ENCODE results near the gene ELMO2.

ELMO2 gene

GRCh38 chr20:46367234-46367633 lies 39.2 kb downstream of the ELMO2 start:
- no peak for DNase-seq (ENCODE audit: low read depth in 2 of 2)

GRCh38 chr20:46366826-46367225 lies 39.6 kb downstream of the ELMO2 start:
- DNase-seq (ENCODE audit: low read depth in 2 of 2): no peak

GRCh38 chr20:46365487-46366220 lies 40.8 kb downstream of the ELMO2 start:
- DNase-seq (ENCODE audit: low read depth in 2 of 2): no peak

- no peak for DNase-seq (ENCODE audit: low read depth in 2 of 2)
Measured at GRCh38 chr20:46364670-46365486, 41.5 kb downstream of the ELMO2 start.

- peak; percentile 79 to 80 for DNase-seq (ENCODE audit: low read depth in 2 of 2)
Measured at GRCh38 chr20:46363874-46364669, 42.3 kb downstream of the ELMO2 start.

GRCh38 chr20:46362921-46363867 lies 43.2 kb downstream of the ELMO2 start:
- no peak for DNase-seq (ENCODE audit: low read depth in 2 of 2)

- DNase-seq (ENCODE audit: low read depth in 2 of 2): no peak
Measured at GRCh38 chr20:46361811-46362210, 44.6 kb downstream of the ELMO2 start.

- no peak for DNase-seq (ENCODE audit: low read depth in 2 of 2)
Measured at GRCh38 chr20:46361381-46361780, 45.0 kb downstream of the ELMO2 start.

GRCh38 chr20:46359233-46359751 lies 47.1 kb downstream of the ELMO2 start:
- no peak for DNase-seq (ENCODE audit: low read depth in 2 of 2)

- DNase-seq (ENCODE audit: low read depth in 2 of 2): no peak
Measured at GRCh38 chr20:46358346-46359058, 47.9 kb downstream of the ELMO2 start.

- DNase-seq (ENCODE audit: low read depth in 2 of 2): no peak
Measured at GRCh38 chr20:46357030-46357514, 49.3 kb downstream of the ELMO2 start.

- no peak for DNase-seq (ENCODE audit: low read depth in 2 of 2)
Measured at GRCh38 chr20:46356195-46357029, 50.0 kb downstream of the ELMO2 start.

- no peak for DNase-seq (ENCODE audit: low read depth in 2 of 2)
Measured at GRCh38 chr20:46355778-46356177, 50.6 kb downstream of the ELMO2 start.

- no peak for DNase-seq (ENCODE audit: low read depth in 2 of 2)
Measured at GRCh38 chr20:46354920-46355654, 51.3 kb downstream of the ELMO2 start.

- no peak for DNase-seq (ENCODE audit: low read depth in 2 of 2)
Measured at GRCh38 chr20:46354207-46354555, 52.2 kb downstream of the ELMO2 start.

- DNase-seq (ENCODE audit: low read depth in 2 of 2): no peak
Measured at GRCh38 chr20:46353500-46354206, 52.8 kb downstream of the ELMO2 start.

GRCh38 chr20:46352370-46352938 lies 54.0 kb downstream of the ELMO2 start:
- DNase-seq (ENCODE audit: low read depth in 2 of 2): no peak
